GM18907 (cell line): Measurements from ENCODE around the gene NSF.
"Not testable (repeated sequence)": the region's sequence is repeated elsewhere in the genome, so short reads cannot be mapped to it uniquely, and the experiment has no call there.

ENCODE experiments used
- ATAC-seq: cut with Tn5 transposase; IDR thresholded peaks from one replicate; pipeline ENCODE4 v1.9.1; 2021; ENCODE audit warnings: mild to moderate bottlenecking, moderate library complexity; ENCODE audit not compliant: unreplicated experiment

NSF gene

GRCh38 chr17:46753776-46754175, 163.3 kb downstream of the NSF start:
- no peak for ATAC-seq

- no peak for ATAC-seq
Observed at GRCh38 chr17:46756081-46756735, 165.7 kb downstream of the NSF start.

GRCh38 chr17:46756861-46757260, 166.4 kb downstream of the NSF start:
- ATAC-seq, result no peak

GRCh38 chr17:46757588-46757987, 167.1 kb downstream of the NSF start:
- ATAC-seq, result not testable (repeated sequence)

GRCh38 chr17:46758614-46759013, 168.1 kb downstream of the NSF start:
- ATAC-seq, result no peak

GRCh38 chr17:46759141-46759540, 168.7 kb downstream of the NSF start:
- ATAC-seq, result no peak

- no peak for ATAC-seq
Observed at GRCh38 chr17:46763416-46763815, 172.9 kb downstream of the NSF start.

GRCh38 chr17:46764000-46764708, 173.7 kb downstream of the NSF start:
- ATAC-seq, result no peak

GRCh38 chr17:46764709-46765401, 174.4 kb downstream of the NSF start:
- ATAC-seq, result no peak

- ATAC-seq, result no peak
Observed at GRCh38 chr17:46765453-46765852, 175.0 kb downstream of the NSF start.

GRCh38 chr17:46766493-46767491, 176.3 kb downstream of the NSF start:
- no peak for ATAC-seq

- no peak for ATAC-seq
Observed at GRCh38 chr17:46768540-46768870, 178.0 kb downstream of the NSF start.

- ATAC-seq, result not testable (repeated sequence)
Observed at GRCh38 chr17:46768896-46769295, 178.4 kb downstream of the NSF start.

GRCh38 chr17:46769531-46770438, 179.3 kb downstream of the NSF start:
- no peak for ATAC-seq

GRCh38 chr17:46770439-46770817, 180.0 kb downstream of the NSF start:
- no peak for ATAC-seq

GRCh38 chr17:46770818-46771560, 180.5 kb downstream of the NSF start:
- no peak for ATAC-seq

- ATAC-seq, result no peak
Observed at GRCh38 chr17:46771561-46772474, 181.3 kb downstream of the NSF start.
